OCI-LY7 (cell line): ENCODE results near the gene LPIN1. TPM values are rescaled to one million over a fixed set of nuclear protein-coding genes. Genes with fewer than 3 reads are reported as not detected.

Experiments
- BruUV-seq: library from RNA; stranded (reverse); fragments of 400-500 nt; replicated peaks from 2 replicates; lab custom pipeline; 2021; lab: Mats Ljungman, UMichigan
- CTCF ChIA-PET: fragments of 300-600 bp; sonication (Branson Sonifier 250); formaldehyde crosslinking; loops from one replicate; lab custom pipeline; 2022; ENCODE audit warnings: antibody characterized with exemption; ENCODE audit not compliant: unreplicated experiment; lab: Charles Lee
- POLR2A ChIA-PET: fragments of 300-600 bp; sonication (Branson Sonifier 250); formaldehyde crosslinking; loops from one replicate; lab custom pipeline; 2022; ENCODE audit warnings: antibody characterized with exemption; lab: Charles Lee
- DNase-seq: peaks from one replicate; pipeline ENCODE4 v3.0.0-alpha.2; 2015; ENCODE audit warnings: low spot score
- H2AFZ ChIP-seq: fragments of 200-600 bp; sonication (generic), shearing (Covaris generic); 2 replicates; pipeline ENCODE4 v1.6.1; 2014; ENCODE audit warnings: mild to moderate bottlenecking, antibody characterized with exemption, low read length, moderate library complexity
- H3K27ac ChIP-seq: fragments of 200-600 bp; sonication (generic); 2 replicates; pipeline ENCODE4 v1.5.1; 2014; ENCODE audit warnings: mixed run types, low read depth, mild to moderate bottlenecking, moderate library complexity, low read length, inconsistent platforms; ENCODE audit not compliant: poor library complexity, severe bottlenecking
- H3K36me3 ChIP-seq: fragments of 200-600 bp; sonication (generic); 2 replicates; pipeline ENCODE4 v1.6.1; 2014; ENCODE audit warnings: mild to moderate bottlenecking, antibody characterized with exemption, low read length, moderate library complexity, mixed read lengths; ENCODE audit not compliant: insufficient read depth
- H3K4me1 ChIP-seq: fragments of 200-600 bp; sonication (generic); 2 replicates; pipeline ENCODE4 v1.5.1; 2014; ENCODE audit warnings: mild to moderate bottlenecking, low read length; ENCODE audit not compliant: insufficient read depth, poor library complexity, severe bottlenecking
- H3K4me2 ChIP-seq: fragments of 200-600 bp; sonication (generic); 2 replicates; pipeline ENCODE4 v1.6.1; 2014; ENCODE audit warnings: mild to moderate bottlenecking, low read length
- H3K4me3 ChIP-seq: fragments of 200-600 bp; sonication (generic); 2 replicates; pipeline ENCODE4 v1.5.1; 2014; ENCODE audit warnings: mild to moderate bottlenecking, low read depth, low read length; ENCODE audit not compliant: poor library complexity, severe bottlenecking
- H3K79me2 ChIP-seq: fragments of 200-600 bp; sonication (generic); 2 replicates; pipeline ENCODE4 v1.6.1; 2016; ENCODE audit warnings: low read depth, mild to moderate bottlenecking, low read length, moderate library complexity, mixed read lengths; ENCODE audit not compliant: insufficient read depth
- H3K9me2 ChIP-seq: fragments of 200-600 bp; sonication (generic); 2 replicates; pipeline ENCODE4 v1.6.1; 2016; ENCODE audit warnings: mild to moderate bottlenecking, low read length, mixed read lengths; ENCODE audit not compliant: insufficient read depth
- H3K9me3 ChIP-seq: fragments of 200-600 bp; sonication (generic); 2 replicates; pipeline ENCODE4 v1.6.1; 2014; ENCODE audit warnings: mild to moderate bottlenecking, mixed run types, low read length, mixed read lengths
- H4K20me1 ChIP-seq: fragments of 200-600 bp; sonication (generic); 2 replicates; pipeline ENCODE4 v1.6.1; 2014; ENCODE audit warnings: mild to moderate bottlenecking, antibody characterized with exemption, low read length, moderate library complexity, mixed read lengths; ENCODE audit not compliant: insufficient read depth
- EZH2phosphoT487 ChIP-seq: fragments of 200-600 bp; sonication (generic); IDR thresholded peaks from 2 replicates; pipeline ENCODE4 v1.6.1; 2018; ENCODE audit warnings: low read depth, borderline replicate concordance, mild to moderate bottlenecking, mixed run types, antibody characterized with exemption, low read length, moderate library complexity, mixed read lengths
- intact Hi-C: fragments of 100-400 bp; cut with micrococcal nuclease; formaldehyde crosslinking; loops from one replicate; pipeline ENCODE4 v1.10.0; 2022; ENCODE audit not compliant: unreplicated experiment
- total RNA-seq, 2 experiments: library from RNA; depleted of rRNA in 1 of 2; stranded (reverse); fragments of >200 nt in 1 of 2; shearing (Covaris generic) in 1 of 2; gene quantifications; 2 replicates each; pipeline ENCODE4 v1.2.3, GENCODE V29; 2014 to 2022
- TF ChIP-seq, protein P1 (sequence below): fragments of 200-600 bp; sonication (generic); conservative IDR thresholded peaks from 2 replicates; pipeline ENCODE4 v1.5.1; 2014; ENCODE audit warnings: mild to moderate bottlenecking, antibody characterized with exemption, low read length, moderate library complexity, mixed read lengths

The LPIN1 gene
- total RNA-seq, 2 experiments from 2014 or later, result 56.9 to 70.2 TPM

GRCh38 chr2:11836647-11837219 is 90.3 kb downstream of the LPIN1 start:
- ChIA-PET CTCF (no interaction called here), POLR2A (interaction anchor here (0.5 kb wide), 1 partner anchor 418 kb away, joined by 3 read pairs; no protein-coding TSS in a partner anchor)
- no peak for TF ChIP-seq EZH2phosphoT487
- TF ChIP-seq, protein P1, sequence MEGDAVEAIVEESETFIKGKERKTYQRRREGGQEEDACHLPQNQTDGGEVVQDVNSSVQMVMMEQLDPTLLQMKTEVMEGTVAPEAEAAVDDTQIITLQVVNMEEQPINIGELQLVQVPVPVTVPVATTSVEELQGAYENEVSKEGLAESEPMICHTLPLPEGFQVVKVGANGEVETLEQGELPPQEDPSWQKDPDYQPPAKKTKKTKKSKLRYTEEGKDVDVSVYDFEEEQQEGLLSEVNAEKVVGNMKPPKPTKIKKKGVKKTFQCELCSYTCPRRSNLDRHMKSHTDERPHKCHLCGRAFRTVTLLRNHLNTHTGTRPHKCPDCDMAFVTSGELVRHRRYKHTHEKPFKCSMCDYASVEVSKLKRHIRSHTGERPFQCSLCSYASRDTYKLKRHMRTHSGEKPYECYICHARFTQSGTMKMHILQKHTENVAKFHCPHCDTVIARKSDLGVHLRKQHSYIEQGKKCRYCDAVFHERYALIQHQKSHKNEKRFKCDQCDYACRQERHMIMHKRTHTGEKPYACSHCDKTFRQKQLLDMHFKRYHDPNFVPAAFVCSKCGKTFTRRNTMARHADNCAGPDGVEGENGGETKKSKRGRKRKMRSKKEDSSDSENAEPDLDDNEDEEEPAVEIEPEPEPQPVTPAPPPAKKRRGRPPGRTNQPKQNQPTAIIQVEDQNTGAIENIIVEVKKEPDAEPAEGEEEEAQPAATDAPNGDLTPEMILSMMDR, result no peak
- peak overlapping the region; percentile 21; the same call in 1 of the 2 replicates for H3K4me2 ChIP-seq
- peaks cover 9% of the 10 kb centered on the region; the same call in 1 of the 2 replicates for H3K9me3 ChIP-seq
- H3K4me1 ChIP-seq, result peaks cover 25% of the 10 kb centered on the region
- H3K36me3 ChIP-seq, result peaks cover 6% of the 10 kb centered on the region; the same call in 1 of the 2 replicates
- DNase-seq, result no peak
- H4K20me1 ChIP-seq, result no peaks in the 10 kb centered on the region
- H2AFZ ChIP-seq, result no peak overlapping the region
- no peak overlapping the region for H3K27ac ChIP-seq
- no peaks in the 10 kb centered on the region for H3K79me2 ChIP-seq
- BruUV-seq, result no TSS peak
- H3K9me2 ChIP-seq, result no peaks in the 10 kb centered on the region
- intact Hi-C loops, result no loop called here
- H3K4me3 ChIP-seq, result no peak overlapping the region

DNA sequence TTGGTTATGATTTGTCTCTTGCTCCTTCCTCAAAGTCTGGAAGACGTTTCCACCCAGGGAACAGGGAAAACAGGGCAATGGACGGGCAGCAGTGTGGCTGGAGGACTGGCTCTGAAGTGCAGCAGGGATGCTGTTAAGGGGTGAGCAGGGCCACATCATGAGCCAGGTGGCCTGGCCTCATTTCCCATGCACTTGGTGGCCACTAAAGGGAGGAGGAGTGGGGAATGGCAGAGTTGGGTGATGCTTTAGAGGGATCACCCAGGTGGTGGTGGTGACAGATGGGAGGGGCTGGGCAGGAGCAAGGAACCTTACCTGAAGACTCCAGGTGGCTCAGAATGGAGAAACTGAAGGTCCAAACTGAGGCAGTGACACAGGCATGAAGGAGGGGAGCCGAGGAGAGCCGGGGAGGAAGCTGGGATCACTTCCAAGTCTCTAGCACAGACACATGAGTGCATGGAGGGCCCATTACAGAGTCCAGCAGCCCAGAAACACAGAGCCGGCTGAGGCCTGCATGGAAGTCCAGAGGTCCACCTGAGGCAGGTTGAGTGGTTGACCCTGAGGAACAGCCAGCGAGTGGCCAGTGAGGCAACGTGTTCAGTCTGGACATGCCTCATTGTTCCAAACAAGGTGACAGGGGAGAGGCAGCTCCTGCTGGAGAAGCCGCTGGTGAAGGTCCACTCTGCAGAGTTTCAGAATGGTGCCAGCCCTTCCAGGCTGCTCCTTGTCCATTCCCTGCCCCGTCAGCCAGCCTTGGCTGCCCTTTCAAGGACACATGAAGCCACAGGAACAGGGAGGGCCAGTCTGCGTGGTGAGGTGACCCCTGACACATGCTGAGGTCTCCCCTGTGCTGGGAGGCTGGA is 91.7 kb downstream of the LPIN1 start:
- Histone ChIP-seq H3K27ac (no peak overlapping the region), H3K36me3 (peaks cover 6% of the 10 kb centered on the region; the same call in 1 of the 2 replicates), H3K4me2 (no peak overlapping the region), H3K9me2 (no peaks in the 10 kb centered on the region), H3K9me3 (peaks cover 9% of the 10 kb centered on the region; the same call in 1 of the 2 replicates), H2AFZ (no peak overlapping the region), H3K79me2 (no peaks in the 10 kb centered on the region), H3K4me3 (no peak overlapping the region), H3K4me1 (peaks cover 11% of the 10 kb centered on the region), H4K20me1 (no peaks in the 10 kb centered on the region)
- no peak for TF ChIP-seq EZH2phosphoT487
- TF ChIP-seq, protein P1, result no peak
- no peak for DNase-seq
- intact Hi-C loops, result no loop called here
- ChIA-PET POLR2A (no interaction called here), CTCF (no interaction called here)
- BruUV-seq, result no TSS peak

- POLR2A ChIA-PET, result no interaction called here
- Histone ChIP-seq H3K9me2 (no peaks in the 10 kb centered on the region), H3K4me3 (no peak overlapping the region), H2AFZ (no peak overlapping the region), H3K4me1 (no peaks in the 10 kb centered on the region), H3K9me3 (no peaks in the 10 kb centered on the region), H3K36me3 (no peaks in the 10 kb centered on the region), H3K79me2 (no peaks in the 10 kb centered on the region), H3K27ac (no peak overlapping the region), H4K20me1 (no peaks in the 10 kb centered on the region), H3K4me2 (no peak overlapping the region)
- TF ChIP-seq, protein P1, result no peak
- TF ChIP-seq EZH2phosphoT487, result no peak
- DNase-seq, result no peak
- no TSS peak for BruUV-seq
- intact Hi-C loops, result no loop called here
- CTCF ChIA-PET, result no interaction called here
Observed at GRCh38 chr2:11839916-11840315, 93.5 kb downstream of the LPIN1 start.
